MM.1S (cell line): ENCODE measurements around the gene BCAS4.

Experiments used
- DNase-seq: peaks from one replicate; pipeline ENCODE4 v3.0.0-alpha.2; 2015
- H2AFZ ChIP-seq: fragments of 300-600 bp; sonication (generic); 2 replicates; pipeline ENCODE4 v1.6.0; 2016; ENCODE audit warnings: antibody characterized with exemption, low read length
- H3F3A ChIP-seq: fragments of 300-600 bp; sonication (generic); 2 replicates; pipeline ENCODE4 v1.6.1; 2016; ENCODE audit warnings: mild to moderate bottlenecking, antibody characterized with exemption, low read length, moderate library complexity, mixed read lengths; ENCODE audit not compliant: insufficient read depth
- H3K27ac ChIP-seq: fragments of 300-600 bp; sonication (generic); 2 replicates; pipeline ENCODE4 v1.5.1; 2016; ENCODE audit warnings: mild to moderate bottlenecking, low read length
- H3K27me3 ChIP-seq: fragments of 300-600 bp; sonication (generic); replicated peaks from 2 replicates; pipeline ENCODE4 v1.6.0; 2016; ENCODE audit warnings: low read length; ENCODE audit not compliant: insufficient read depth
- H3K36me3 ChIP-seq: fragments of 300-600 bp; sonication (generic); replicated peaks from 2 replicates; pipeline ENCODE4 v1.6.1; 2016; ENCODE audit warnings: mild to moderate bottlenecking, low read length, mixed read lengths; ENCODE audit not compliant: insufficient read depth
- H3K4me1 ChIP-seq: fragments of 300-600 bp; sonication (generic); 2 replicates; pipeline ENCODE4 v1.6.1; 2016; ENCODE audit warnings: low read length, mixed read lengths
- H3K4me2 ChIP-seq: fragments of 300-600 bp; sonication (generic); 2 replicates; pipeline ENCODE4 v1.6.0; 2016; ENCODE audit warnings: low read depth, low read length
- H3K4me3 ChIP-seq: fragments of 300-600 bp; sonication (generic); 2 replicates; pipeline ENCODE4 v1.5.1; 2016; ENCODE audit warnings: low read length, mixed read lengths
- H3K79me2 ChIP-seq: fragments of 300-600 bp; sonication (generic); 2 replicates; pipeline ENCODE4 v1.6.1; 2016; ENCODE audit warnings: mixed run types, low read length, mixed read lengths
- H3K9ac ChIP-seq: fragments of 300-600 bp; sonication (generic); 2 replicates; pipeline ENCODE4 v1.6.1; 2016; ENCODE audit warnings: low read length, mixed read lengths
- H3K9me2 ChIP-seq: fragments of 300-600 bp; sonication (generic); replicated peaks from 2 replicates; pipeline ENCODE4 v1.6.1; 2016; ENCODE audit warnings: mild to moderate bottlenecking, low read length, mixed read lengths; ENCODE audit not compliant: insufficient read depth
- H3K9me3 ChIP-seq: fragments of 300-600 bp; sonication (generic); replicated peaks from 2 replicates; pipeline ENCODE4 v1.6.1; 2016; ENCODE audit warnings: mild to moderate bottlenecking, low read length, mixed read lengths; ENCODE audit not compliant: insufficient read depth
- H4K20me1 ChIP-seq: fragments of 300-600 bp; sonication (generic); 2 replicates; pipeline ENCODE4 v1.6.1; 2016; ENCODE audit warnings: mild to moderate bottlenecking, low read length, moderate library complexity, mixed read lengths; ENCODE audit not compliant: insufficient read depth
- CTCF ChIP-seq: fragments of 300-600 bp; sonication (generic); IDR thresholded peaks from 2 replicates; pipeline ENCODE4 v1.5.1; 2016; ENCODE audit warnings: antibody characterized with exemption, low read length, mixed read lengths
- EZH2 ChIP-seq: fragments of 300-600 bp; sonication (generic); optimal IDR thresholded peaks from 2 replicates; pipeline ENCODE3; 2017; ENCODE audit warnings: low read depth, mild to moderate bottlenecking, antibody characterized with exemption, low read length, mixed read lengths
- EZH2phosphoT487 ChIP-seq: fragments of 300-600 bp; sonication (generic); IDR thresholded peaks from 2 replicates; pipeline ENCODE4 v1.6.1; 2018; ENCODE audit warnings: antibody characterized with exemption, low read length

BCAS4 gene

GRCh38 chr20:50850721-50851286, 55.9 kb downstream of the BCAS4 start:
- no peaks in the 10 kb centered on the region for H3K9me3 ChIP-seq
- no peaks in the 10 kb centered on the region for H4K20me1 ChIP-seq
- DNase-seq = no peak
- H3K9ac ChIP-seq = no peak overlapping the region
- H3K27me3 ChIP-seq = no peaks in the 10 kb centered on the region
- H3K4me2 ChIP-seq = no peak overlapping the region
- H3K4me3 ChIP-seq = no peak overlapping the region
- no peak overlapping the region for H2AFZ ChIP-seq
- peaks cover 10% of the 10 kb centered on the region for H3K4me1 ChIP-seq
- TF ChIP-seq EZH2 = no peak
- TF ChIP-seq CTCF = no peak
- no peak for TF ChIP-seq EZH2phosphoT487
- no peaks in the 10 kb centered on the region for H3K79me2 ChIP-seq
- no peaks in the 10 kb centered on the region for H3K36me3 ChIP-seq
- no peak overlapping the region for H3K27ac ChIP-seq
- H3F3A ChIP-seq = no peaks in the 10 kb centered on the region; the same call in 1 of the 2 replicates
- H3K9me2 ChIP-seq = no peaks in the 10 kb centered on the region

DNA sequence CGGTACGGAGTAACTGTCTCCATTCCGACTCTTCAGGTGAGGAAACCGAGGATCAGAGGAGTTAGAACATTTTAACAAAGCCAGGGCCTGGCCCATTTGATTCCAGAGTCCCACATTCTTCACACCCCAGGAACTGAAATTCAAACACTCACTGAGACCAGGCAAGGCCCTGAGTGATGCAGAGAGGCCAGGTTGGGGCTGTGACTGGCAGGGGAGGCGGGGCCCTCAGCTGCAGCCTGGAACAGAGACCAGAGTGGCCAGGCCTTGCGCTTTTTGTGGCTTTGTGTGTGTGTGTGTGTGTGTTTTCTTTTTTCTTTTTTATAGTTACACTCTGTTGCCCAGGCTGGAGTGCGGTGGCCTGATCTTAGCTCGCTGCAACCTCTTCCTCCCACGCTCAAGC, 57.2 kb downstream of the BCAS4 start:
- Histone ChIP-seq H3K9me2 (no peaks in the 10 kb centered on the region), H4K20me1 (no peaks in the 10 kb centered on the region), H3F3A (no peaks in the 10 kb centered on the region; the same call in 1 of the 2 replicates), H2AFZ (no peak overlapping the region), H3K4me2 (no peak overlapping the region), H3K4me3 (no peak overlapping the region), H3K27ac (no peak overlapping the region), H3K27me3 (no peaks in the 10 kb centered on the region), H3K9me3 (no peaks in the 10 kb centered on the region), H3K9ac (no peak overlapping the region), H3K4me1 (peaks cover 10% of the 10 kb centered on the region), H3K36me3 (no peaks in the 10 kb centered on the region), H3K79me2 (no peaks in the 10 kb centered on the region)
- no peak for DNase-seq
- TF ChIP-seq EZH2phosphoT487 (no peak), CTCF (no peak), EZH2 (no peak)

DNA sequence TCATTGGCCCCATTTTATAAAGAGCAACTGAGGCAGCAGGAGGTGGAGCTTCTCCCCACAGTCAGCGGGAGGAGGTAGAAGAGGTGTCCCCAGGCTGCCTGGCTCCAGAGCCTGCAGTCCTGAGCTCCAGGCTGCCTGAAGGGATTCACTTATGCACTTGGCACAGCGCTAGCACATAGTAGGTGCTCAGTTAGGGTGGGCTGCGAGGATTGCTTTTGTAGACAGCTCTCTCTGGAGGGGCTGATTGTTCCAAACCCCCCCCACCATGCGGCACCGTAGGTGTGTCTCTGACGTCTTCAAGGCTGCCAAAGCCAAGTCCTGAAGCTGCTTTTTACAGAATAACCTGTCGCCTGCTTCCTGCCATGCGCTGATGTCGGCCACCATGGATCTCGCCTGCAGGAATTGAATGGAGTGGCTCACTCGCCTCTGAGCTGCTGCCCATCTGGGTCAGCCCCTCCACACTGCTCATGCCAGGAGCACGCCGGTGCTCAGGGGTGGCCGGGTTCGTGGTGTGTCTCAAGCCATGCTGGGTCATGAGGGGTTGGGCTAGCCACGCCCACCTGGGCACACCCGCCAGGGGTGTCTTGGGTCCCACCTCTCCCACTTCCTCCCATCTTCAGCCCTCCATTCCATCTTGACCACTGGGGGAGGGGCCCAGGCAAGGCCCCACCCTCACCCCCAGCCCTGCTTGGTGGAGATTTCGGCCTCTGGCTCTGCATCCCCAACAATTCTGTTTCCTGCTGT, 59.8 kb downstream of the BCAS4 start:
- H3K27ac ChIP-seq = no peak overlapping the region
- H3K4me3 ChIP-seq = no peak overlapping the region
- H3K79me2 ChIP-seq = no peaks in the 10 kb centered on the region
- DNase-seq = no peak
- no peaks in the 10 kb centered on the region for H3K36me3 ChIP-seq
- H3K9ac ChIP-seq = no peak overlapping the region
- H3K27me3 ChIP-seq = no peaks in the 10 kb centered on the region
- H3F3A ChIP-seq = no peaks in the 10 kb centered on the region
- H3K9me2 ChIP-seq = no peaks in the 10 kb centered on the region
- H3K4me2 ChIP-seq = no peak overlapping the region
- no peaks in the 10 kb centered on the region for H4K20me1 ChIP-seq
- H3K4me1 ChIP-seq = no peaks in the 10 kb centered on the region
- H3K9me3 ChIP-seq = no peaks in the 10 kb centered on the region
- no peak overlapping the region for H2AFZ ChIP-seq
- TF ChIP-seq EZH2 = no peak
- TF ChIP-seq CTCF = no peak
- TF ChIP-seq EZH2phosphoT487 = no peak
